HT1080 (cell line): ENCODE measurements around the gene ZC3H10. TPM values are rescaled to one million over a fixed set of nuclear protein-coding genes. Genes with fewer than 3 reads are reported as not detected.

ENCODE experiments used
- DNase-seq: peaks from one replicate; pipeline ENCODE4 v3.0.0-alpha.2; 2015; ENCODE audit warnings: low read depth
- total RNA-seq: library from RNA; depleted of rRNA; stranded (reverse); fragments of >200 nt; shearing (Covaris generic); gene quantifications from 2 replicates; pipeline ENCODE4 v1.2.3, GENCODE V29; 2014; rRNA removed

Gene ZC3H10
- total RNA-seq, 1 experiment from 2014 or later: 5.6 TPM

- no peak for DNase-seq
Observed at GRCh38 chr12:56164345-56164729, 46.3 kb downstream of the ZC3H10 start.

- no peak for DNase-seq
Observed at GRCh38 chr12:56165369-56165768, 47.3 kb downstream of the ZC3H10 start.

- no peak for DNase-seq
Observed at GRCh38 chr12:56169229-56169759, 51.2 kb downstream of the ZC3H10 start.

GRCh38 chr12:56172839-56173238 is 54.8 kb downstream of the ZC3H10 start:
- no peak for DNase-seq

Other genes starting within 250 kb of the ZC3H10 start
- gene PYM1, start 190.4 kb upstream of the ZC3H10 start, total RNA-seq: 37.0 and 38.0 TPM in 2 replicates
- 49.6 and 56.6 TPM in 2 replicates for gene DGKA, start 187.1 kb upstream of the ZC3H10 start, total RNA-seq
- 1.1 and 3.3 TPM in 2 replicates for gene PMEL, start 152.2 kb upstream of the ZC3H10 start, total RNA-seq
- 76.5 and 97.2 TPM in 2 replicates for gene CDK2, start 151.4 kb upstream of the ZC3H10 start, total RNA-seq
- 25.8 and 34.4 TPM in 2 replicates for gene RAB5B, start 144.2 kb upstream of the ZC3H10 start, total RNA-seq
- 15.7 and 15.9 TPM in 2 replicates for gene SUOX, start 121.0 kb upstream of the ZC3H10 start, total RNA-seq
- 0.80 and 1.9 TPM in 2 replicates for gene IKZF4, start 97.2 kb upstream of the ZC3H10 start, total RNA-seq
- gene RPS26, start 76.3 kb upstream of the ZC3H10 start, total RNA-seq: 855 and 1,056 TPM in 2 replicates
- gene ERBB3, start 38.1 kb upstream of the ZC3H10 start, total RNA-seq: 1.2 and 1.4 TPM in 2 replicates
- gene PA2G4, start 13.7 kb upstream of the ZC3H10 start, total RNA-seq: 526 and 607 TPM in 2 replicates
- 3,633 and 5,394 TPM in 2 replicates for gene RPL41, start 1.6 kb upstream of the ZC3H10 start, total RNA-seq
- gene ESYT1, start 10.0 kb downstream of the ZC3H10 start, total RNA-seq: 134 and 140 TPM in 2 replicates
- gene MYL6B, start 34.3 kb downstream of the ZC3H10 start, total RNA-seq: 127 and 137 TPM in 2 replicates
- 1,272 and 2,138 TPM in 2 replicates for gene MYL6, start 40.1 kb downstream of the ZC3H10 start, total RNA-seq
- gene SMARCC2, start 71.2 kb downstream of the ZC3H10 start, total RNA-seq: 36.8 and 44.3 TPM in 2 replicates
- gene RNF41, start 103.7 kb downstream of the ZC3H10 start, total RNA-seq: 59.7 and 67.7 TPM in 2 replicates
- gene NABP2, start 106.1 kb downstream of the ZC3H10 start, total RNA-seq: 77.9 and 78.3 TPM in 2 replicates
- gene SLC39A5, start 111.8 kb downstream of the ZC3H10 start, total RNA-seq: 0.71 TPM in 1 of 2 replicates, not detected in the other
- 18.8 and 26.3 TPM in 2 replicates for gene ANKRD52, start 140.1 kb downstream of the ZC3H10 start, total RNA-seq
- gene COQ10A, start 148.7 kb downstream of the ZC3H10 start, total RNA-seq: 18.3 and 19.4 TPM in 2 replicates
- 122 and 174 TPM in 2 replicates for gene CS, start 182.1 kb downstream of the ZC3H10 start, total RNA-seq
- gene CNPY2, start 197.7 kb downstream of the ZC3H10 start, total RNA-seq: 72.2 and 85.4 TPM in 2 replicates
- gene PAN2, start 215.7 kb downstream of the ZC3H10 start, total RNA-seq: 10.0 and 16.9 TPM in 2 replicates
- 0.43 TPM in 1 of 2 replicates, not detected in the other for gene IL23A, start 220.6 kb downstream of the ZC3H10 start, total RNA-seq
- gene STAT2, start 241.8 kb downstream of the ZC3H10 start, total RNA-seq: 32.7 and 33.1 TPM in 2 replicates
- gene APOF, start 244.6 kb downstream of the ZC3H10 start, total RNA-seq: not detected in 2 replicates